A549 (cell line): Measurements from ENCODE around the gene WWC1. TPM values are rescaled to one million over a fixed set of nuclear protein-coding genes. Genes with fewer than 3 reads are reported as not detected.

Experiments
- ATAC-seq, 2 experiments: fragments of 200-7000 bp in 1 of 2; fragments of >200 bp in 1 of 2; cut with Nextera tagmentation in 1 of 2; cut with Tn5 transposase in 1 of 2; 3 replicates each; pipeline versions ENCODE4 v1.8.0 to v1.9.1; 2018 to 2020; ENCODE audit warnings: mild to moderate bottlenecking in 1 of 2, moderate library complexity in 1 of 2
- CTCF ChIA-PET: fragments of 300-600 bp; sonication (Branson Sonifier 250); formaldehyde crosslinking; extraction: SDS; loops from one replicate; lab custom pipeline; 2021; ENCODE audit warnings: antibody characterized with exemption, inconsistent platforms; lab: Yijun Ruan, JAX
- POLR2A ChIA-PET: fragments of 350-600 bp; formaldehyde crosslinking; extraction: SDS; loops from one replicate; lab custom pipeline; 2021; ENCODE audit warnings: antibody characterized with exemption, inconsistent platforms; lab: Yijun Ruan, JAX
- DNase-seq, 2 experiments: peaks; one replicate each; pipeline versions ENCODE4 v3.0.0 to v3.0.0-alpha.2; 2011 to 2016; ENCODE audit warnings: low read depth in 1 of 2, low spot score in 1 of 2
- FAIRE-seq: peaks from 2 replicates; lab custom pipeline; 2011; peaks lifted over from hg19 to GRCh38; lab: Jason Lieb, UNC
- H3K27ac ChIP-seq, 2 experiments: fragments of >200 bp; sonication (Bioruptor Twin); formaldehyde crosslinking; 3 replicates each; pipeline ENCODE4 v1.5.1; 2016 to 2017
- H3K4me1 ChIP-seq: fragments of >200 bp; sonication (Bioruptor Twin); formaldehyde crosslinking; 3 replicates; pipeline ENCODE4 v1.6.1; 2016
- H3K4me2 ChIP-seq: fragments of >200 bp; sonication (Bioruptor Twin); formaldehyde crosslinking; 3 replicates; pipeline ENCODE4 v1.6.1; 2016
- H3K4me3 ChIP-seq: fragments of >200 bp; sonication (Bioruptor Twin); formaldehyde crosslinking; 3 replicates; pipeline ENCODE4 v1.5.1; 2016
- H3K9me3 ChIP-seq: fragments of >200 bp; sonication (Bioruptor Twin); formaldehyde crosslinking; 3 replicates; pipeline ENCODE4 v1.6.1; 2016
- BHLHE40 ChIP-seq: IDR thresholded peaks from 2 replicates; pipeline ENCODE4 v1.6.1; 2012; ENCODE audit warnings: low read depth, low read length, inconsistent platforms
- CBX2 ChIP-seq: fragments of 200-600 bp; sonication (generic); IDR thresholded peaks from 2 replicates; pipeline ENCODE4 v1.6.1; 2016; ENCODE audit warnings: low read depth, mild to moderate bottlenecking, borderline replicate concordance
- CBX8 ChIP-seq: fragments of 200-600 bp; sonication (generic); IDR thresholded peaks from 2 replicates; pipeline ENCODE4 v1.6.1; 2016
- CEBPB ChIP-seq, 2 experiments: fragments of >200 bp in 1 of 2; sonication (Bioruptor Twin) in 1 of 2; formaldehyde crosslinking in 1 of 2; IDR thresholded peaks; 2 replicates each; pipeline ENCODE4 v1.6.1; 2012 to 2016
- CHD4 ChIP-seq: fragments of 200-600 bp; sonication (generic); IDR thresholded peaks from 2 replicates; pipeline ENCODE4 v1.6.1; 2016; ENCODE audit warnings: antibody characterized with exemption, mild to moderate bottlenecking, borderline replicate concordance
- EHMT2 ChIP-seq: fragments of 200-600 bp; sonication (generic); IDR thresholded peaks from 2 replicates; pipeline ENCODE4 v1.6.1; 2016; ENCODE audit warnings: antibody characterized with exemption, low read depth, mild to moderate bottlenecking, moderate library complexity
- ESRRA ChIP-seq: fragments of 150-350 bp; IDR thresholded peaks from 2 replicates; pipeline ENCODE4 v1.6.1; 2014; ENCODE audit warnings: mild to moderate bottlenecking, low read length, borderline replicate concordance
- FOSL2 ChIP-seq, 2 experiments: fragments of 450-650 bp in 1 of 2; fragments of >200 bp in 1 of 2; sonication (Bioruptor Twin) in 1 of 2; formaldehyde crosslinking; IDR thresholded peaks; 2 replicates each; pipeline versions ENCODE4 v1.5.0 to v1.6.1; 2016 to 2020; ENCODE audit warnings: mild to moderate bottlenecking in 1 of 2, moderate library complexity in 1 of 2
- FOXS1 ChIP-seq: fragments of 250-450 bp; sonication (Bioruptor Pico); IDR thresholded peaks from 2 replicates; pipeline ENCODE4 v1.5.0; 2020; ENCODE audit warnings: mild to moderate bottlenecking, moderate library complexity
- HOXA7 ChIP-seq: fragments of 250-450 bp; sonication (Bioruptor Pico); IDR thresholded peaks from 2 replicates; pipeline ENCODE4 v1.5.0; 2020; ENCODE audit warnings: mild to moderate bottlenecking, moderate library complexity
- HOXB5 ChIP-seq: fragments of 250-450 bp; sonication (Bioruptor Pico); IDR thresholded peaks from 2 replicates; pipeline ENCODE4 v1.5.0; 2020; ENCODE audit warnings: mild to moderate bottlenecking, moderate library complexity
- JUNB ChIP-seq: fragments of >200 bp; sonication (Bioruptor Twin); formaldehyde crosslinking; IDR thresholded peaks from 2 replicates; pipeline ENCODE4 v1.6.1; 2016
- MAFK ChIP-seq: fragments of 450-650 bp; IDR thresholded peaks from 2 replicates; pipeline ENCODE4 v1.6.1; 2014; ENCODE audit not compliant: partially characterized antibody
- MAX ChIP-seq: IDR thresholded peaks from 2 replicates; pipeline ENCODE4 v1.6.1; 2012
- MAZ ChIP-seq: fragments of 150-350 bp; IDR thresholded peaks from 2 replicates; pipeline ENCODE4 v1.6.1; 2014; ENCODE audit warnings: antibody characterized with exemption, low read depth, low read length, borderline replicate concordance
- NFE2L2 ChIP-seq: fragments of 150-350 bp; conservative IDR thresholded peaks from 2 replicates; pipeline ENCODE4 v1.6.1; 2014; ENCODE audit warnings: low read length
- NPAS2 ChIP-seq: fragments of 250-450 bp; sonication (Bioruptor Pico); IDR thresholded peaks from 2 replicates; pipeline ENCODE4 v1.8.0; 2022; ENCODE audit warnings: mild to moderate bottlenecking, moderate library complexity, borderline replicate concordance
- PHF8 ChIP-seq: fragments of 200-600 bp; sonication (generic); IDR thresholded peaks from 2 replicates; pipeline ENCODE4 v1.6.1; 2016; ENCODE audit warnings: low read depth, mild to moderate bottlenecking, antibody characterized with exemption, moderate library complexity, borderline replicate concordance
- POLR2A ChIP-seq: IDR thresholded peaks from 2 replicates; pipeline ENCODE4 v1.6.1; 2012; ENCODE audit warnings: mild to moderate bottlenecking, low read length
- RAD21 ChIP-seq, 2 experiments: fragments of >200 bp in 1 of 2; sonication (Bioruptor Twin) in 1 of 2; formaldehyde crosslinking in 1 of 2; IDR thresholded peaks in 1 of 2; conservative IDR thresholded peaks in 1 of 2; 2 replicates in 1 of 2; 3 replicates in 1 of 2; pipeline ENCODE4 v1.6.1; 2012 to 2018; ENCODE audit warnings: inconsistent platforms in 1 of 2
- RNF2 ChIP-seq: fragments of 200-600 bp; sonication (generic); IDR thresholded peaks from 2 replicates; pipeline ENCODE4 v1.6.1; 2016; ENCODE audit warnings: low read depth, mild to moderate bottlenecking, antibody characterized with exemption, moderate library complexity, borderline replicate concordance
- TP53 ChIP-seq: fragments of 250-450 bp; sonication (Bioruptor Pico); IDR thresholded peaks from 2 replicates; pipeline ENCODE4 v1.5.0; 2021; ENCODE audit warnings: mild to moderate bottlenecking, moderate library complexity
- ZC3H11A ChIP-seq: fragments of 450-650 bp; IDR thresholded peaks from 2 replicates; pipeline ENCODE4 v1.6.1; 2014; ENCODE audit warnings: antibody characterized with exemption, mild to moderate bottlenecking
- WGBS: methylation state at CpG from one replicate; pipeline ENCODE4 v1.1.6; 2017; ENCODE audit errors: missing lambda C conversion rate; 5-methylcytosine and 5-hydroxymethylcytosine counted together
- polyA plus RNA-seq, 4 experiments: library from polyadenylated mRNA; depleted of rRNA in 3 of 4; stranded (reverse); fragments of >200 nt; fragmentation: RNase III in 1 of 4; extraction: RNeasy Plus Mini Kit Qiagen cat#74134 plus additional on column Dnase treatment in 1 of 4; gene quantifications; 2 replicates in 3 of 4; 3 replicates in 1 of 4; pipeline ENCODE4 v1.2.3, GENCODE V29; 2011 to 2017

WWC1 gene
- polyA plus RNA-seq, 2 of the 4 experiments (the other 2 are of a cell fraction) = 88.5 to 98.1 TPM

- H3K27ac ChIP-seq = no peak overlapping the region
- no peak overlapping the region for H3K4me2 ChIP-seq
- DNase-seq = no peak
- H3K4me3 ChIP-seq = no peak overlapping the region
- WGBS = 90% methylated on average over 3 of the region's 3 CpGs
- ChIA-PET CTCF (interaction anchor here (1.4 kb wide), 1 partner anchor 182 kb away, joined by 4 read pairs; no protein-coding TSS in a partner anchor), POLR2A (no interaction called here)
- H3K4me1 ChIP-seq = no peaks in the 10 kb centered on the region
- no peaks in the 10 kb centered on the region; the same call in 2 of the 3 replicates for H3K9me3 ChIP-seq
- TF ChIP-seq MAX = no peak
- no peak for TF ChIP-seq EHMT2
- no peak for TF ChIP-seq ZC3H11A
- TF ChIP-seq PHF8 = no peak
- no peak for TF ChIP-seq FOXS1 (CRISPR knock-in tag)
- TF ChIP-seq RNF2 = no peak
- TF ChIP-seq, all 56 proteins: peak for 0
- no peak for FAIRE-seq
- no peak for ATAC-seq
Observed at GRCh38 chr5:168451565-168451964, 160.1 kb downstream of the WWC1 start.

GRCh38 chr5:168455201-168455600 is 163.8 kb downstream of the WWC1 start:
- FAIRE-seq = no peak

GRCh38 chr5:168457542-168457941 is 166.1 kb downstream of the WWC1 start:
- no peak overlapping the region for H3K27ac ChIP-seq
- H3K4me3 ChIP-seq = no peak overlapping the region
- peaks cover 11% of the 10 kb centered on the region; the same call in 2 of the 3 replicates for H3K9me3 ChIP-seq
- ATAC-seq (no peak), DNase-seq (no peak), FAIRE-seq (no peak)
- TF ChIP-seq CHD4 (no peak), FOSL2 (IDR thresholded peaks at IDR 0.05) (no peak), FOSL2 (CRISPR knock-in tag; IDR thresholded peaks at IDR 0.05) (no peak), NPAS2 (no peak), MAZ (no peak), MAX (no peak), RAD21 (conservative IDR thresholded peaks at IDR 0.05 in 1 of 2, IDR thresholded peaks at IDR 0.05 in 1 of 2) (no peak)
- ChIA-PET CTCF (interaction anchor here (0.8 kb wide), 2 partner anchors 167 to 188 kb away, joined by 3 read pairs; no protein-coding TSS in a partner anchor), POLR2A (no interaction called here)
- 97% methylated on average over 3 of the region's 3 CpGs for WGBS
- no peak overlapping the region for H3K4me2 ChIP-seq
- H3K4me1 ChIP-seq = no peaks in the 10 kb centered on the region

More at GRCh38 chr5:168455201-168455600, 163.8 kb downstream of the WWC1 start:
- no peak overlapping the region for H3K4me3 ChIP-seq
- TF ChIP-seq ESRRA = no peak
- no peak for TF ChIP-seq HOXA7 (CRISPR knock-in tag)
- no peak for TF ChIP-seq EHMT2
- no peak for TF ChIP-seq POLR2A
- TF ChIP-seq PHF8 = no peak
- no peak for TF ChIP-seq CBX8
- no peak for TF ChIP-seq MAFK
- no peak for TF ChIP-seq TP53 (CRISPR knock-in tag)
- no peak for TF ChIP-seq NFE2L2
- no peak for TF ChIP-seq ZC3H11A
- TF ChIP-seq RNF2 = no peak
- TF ChIP-seq HOXB5 (CRISPR knock-in tag) = no peak
- TF ChIP-seq NPAS2 = no peak
- TF ChIP-seq JUNB = no peak
- TF ChIP-seq BHLHE40 = no peak
- TF ChIP-seq CEBPB (IDR thresholded peaks at IDR 0.05) = no peak
- TF ChIP-seq CBX2 = no peak
- ATAC-seq (peak in 1 of 2 experiments; percentile 12; a peak in 1 of 6 replicates), DNase-seq (no peak)
- no peak overlapping the region for H3K27ac ChIP-seq
- no peaks in the 10 kb centered on the region for H3K4me1 ChIP-seq
- 95% methylated on average over 12 of the region's 12 CpGs for WGBS
- ChIA-PET POLR2A (no interaction called here), CTCF (no interaction called here)
- peaks cover 11% of the 10 kb centered on the region; the same call in 2 of the 3 replicates for H3K9me3 ChIP-seq
- H3K4me2 ChIP-seq = no peak overlapping the region
